ENCODE results near the gene RFPL3.
"Not testable (repeated sequence)": the region's sequence is repeated elsewhere in the genome, so short reads cannot be mapped to it uniquely, and the experiment has no call there.

Gene RFPL3

GRCh38 chr22:32328306-32329201, 29.1 kb upstream of the RFPL3 start:
- no peak for FAIRE-seq
- DNase-seq (ENCODE audit: insufficient read length, low spot score): no peak

GRCh38 chr22:32329202-32329645, 28.4 kb upstream of the RFPL3 start:
- no peak for FAIRE-seq
- no peak for DNase-seq (ENCODE audit: insufficient read length, low spot score)

- DNase-seq (ENCODE audit: insufficient read length, low spot score) (no peak), FAIRE-seq (no peak)
Measured at GRCh38 chr22:32331236-32331917, 26.3 kb upstream of the RFPL3 start.

GRCh38 chr22:32331918-32332725, 25.5 kb upstream of the RFPL3 start:
- FAIRE-seq: no peak

GRCh38 chr22:32333141-32333768, 24.4 kb upstream of the RFPL3 start:
- no peak for FAIRE-seq
- no peak for DNase-seq (ENCODE audit: insufficient read length, low spot score)

More at GRCh38 chr22:32331918-32332725, 25.5 kb upstream of the RFPL3 start:
- DNase-seq (ENCODE audit: insufficient read length, low spot score): no peak

- DNase-seq (ENCODE audit: insufficient read length, low spot score) (no peak), FAIRE-seq (no peak)
Measured at GRCh38 chr22:32333769-32334659, 23.7 kb upstream of the RFPL3 start.

- no peak for FAIRE-seq
- no peak for DNase-seq (ENCODE audit: insufficient read length, low spot score)
Measured at GRCh38 chr22:32334660-32335365, 22.9 kb upstream of the RFPL3 start.

- DNase-seq (ENCODE audit: insufficient read length, low spot score) (no peak), FAIRE-seq (no peak)
Measured at GRCh38 chr22:32335471-32335870, 22.2 kb upstream of the RFPL3 start.

- DNase-seq (ENCODE audit: insufficient read length, low spot score) (no peak), FAIRE-seq (no peak)
Measured at GRCh38 chr22:32336121-32336603, 21.5 kb upstream of the RFPL3 start.

- DNase-seq (ENCODE audit: insufficient read length, low spot score): no peak
- no peak for FAIRE-seq
Measured at GRCh38 chr22:32336771-32337424, 20.8 kb upstream of the RFPL3 start.

- not testable (repeated sequence) for FAIRE-seq; DNase-seq (ENCODE audit: insufficient read length, low spot score)
Measured at GRCh38 chr22:32337425-32337824, 20.2 kb upstream of the RFPL3 start.

GRCh38 chr22:32338757-32339156, 18.9 kb upstream of the RFPL3 start:
- FAIRE-seq (no peak), DNase-seq (ENCODE audit: insufficient read length, low spot score) (no peak)

GRCh38 chr22:32339190-32340012, 18.3 kb upstream of the RFPL3 start:
- FAIRE-seq (no peak), DNase-seq (ENCODE audit: insufficient read length, low spot score) (no peak)

- DNase-seq (ENCODE audit: insufficient read length, low spot score) (no peak), FAIRE-seq (no peak)
Measured at GRCh38 chr22:32340411-32340810, 17.3 kb upstream of the RFPL3 start.

GRCh38 chr22:32341122-32341740, 16.4 kb upstream of the RFPL3 start:
- DNase-seq (ENCODE audit: insufficient read length, low spot score) (no peak), FAIRE-seq (no peak)

GRCh38 chr22:32342977-32343376, 14.7 kb upstream of the RFPL3 start:
- no peak for DNase-seq (ENCODE audit: insufficient read length, low spot score)
- FAIRE-seq: no peak

GRCh38 chr22:32343941-32344340, 13.7 kb upstream of the RFPL3 start:
- FAIRE-seq (no peak), DNase-seq (ENCODE audit: insufficient read length, low spot score) (no peak)

Measured in GM19239 (cell line).